ENCODE results near the gene ATG16L2. TPM values are rescaled to one million over a fixed set of nuclear protein-coding genes. Genes with fewer than 3 reads are reported as not detected.
A peak's percentile ranks its signal among the peaks of the same experiment; 100 is the strongest.
"Not testable (repeated sequence)": the region's sequence is repeated elsewhere in the genome, so short reads cannot be mapped to it uniquely, and the experiment has no call there.

ATG16L2 gene
- total RNA-seq, 2 experiments from 2014 or later: 55.3 to 59.4 TPM

DNA sequence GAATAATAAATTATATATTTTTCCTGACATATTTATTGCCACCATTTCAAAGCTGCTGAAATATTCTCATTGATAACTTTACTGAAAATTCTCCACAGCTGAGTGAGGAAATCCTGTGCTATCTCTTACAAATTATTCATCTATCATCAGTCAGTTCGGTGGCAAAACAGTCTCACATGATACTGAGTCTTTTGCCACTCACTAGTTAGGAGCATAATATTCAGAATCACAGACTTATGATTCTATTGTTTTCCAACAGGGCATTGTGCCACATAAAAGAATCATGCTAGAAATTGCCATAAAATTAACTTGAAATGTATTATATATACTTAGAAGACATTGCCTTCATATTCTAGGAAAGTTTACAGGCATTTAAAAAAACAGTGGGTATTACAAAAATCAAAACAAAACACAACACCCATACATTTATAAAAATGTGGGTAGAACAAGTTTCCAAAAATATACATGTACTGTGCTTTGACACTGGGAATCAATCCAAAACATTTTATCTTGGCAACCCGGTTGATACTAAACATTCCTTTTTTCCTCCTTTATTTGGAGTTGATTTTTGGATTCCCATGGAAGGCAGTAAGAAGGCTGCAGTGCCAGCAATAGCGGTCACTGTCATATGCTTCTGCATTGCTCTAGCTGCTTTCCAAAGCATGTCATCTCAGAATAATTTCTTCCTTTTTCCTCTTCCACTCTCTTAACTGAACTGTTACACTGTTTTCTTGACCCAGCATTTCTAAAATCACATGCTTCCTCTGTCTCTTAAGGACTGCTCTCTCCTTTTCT, 42.5 kb downstream of the ATG16L2 start:
- CTCF ChIA-PET: interaction anchor here (0.7 to 1.1 kb wide), 3 partner anchors 9 to 465 kb away, joined by 3 to 5 read pairs (median 4); no protein-coding TSS in a partner anchor
- H3K27ac Mint-ChIP-seq: no peak overlapping the region
- POLR2A ChIA-PET: no interaction called here
- no peaks in the 10 kb centered on the region for H3K9me3 Mint-ChIP-seq (ENCODE audit: low read depth)
- no peaks in the 10 kb centered on the region for H3K27me3 Mint-ChIP-seq
- DNase-seq (no peak), ATAC-seq (no peak)
- H3K36me3 Mint-ChIP-seq (ENCODE audit: low read depth): no peaks in the 10 kb centered on the region
- H3K4me1 Mint-ChIP-seq: no peaks in the 10 kb centered on the region
- no peak overlapping the region for H3K4me3 Mint-ChIP-seq
- intact Hi-C loops (cut with DNase I, micrococcal nuclease): no loop called here

DNA sequence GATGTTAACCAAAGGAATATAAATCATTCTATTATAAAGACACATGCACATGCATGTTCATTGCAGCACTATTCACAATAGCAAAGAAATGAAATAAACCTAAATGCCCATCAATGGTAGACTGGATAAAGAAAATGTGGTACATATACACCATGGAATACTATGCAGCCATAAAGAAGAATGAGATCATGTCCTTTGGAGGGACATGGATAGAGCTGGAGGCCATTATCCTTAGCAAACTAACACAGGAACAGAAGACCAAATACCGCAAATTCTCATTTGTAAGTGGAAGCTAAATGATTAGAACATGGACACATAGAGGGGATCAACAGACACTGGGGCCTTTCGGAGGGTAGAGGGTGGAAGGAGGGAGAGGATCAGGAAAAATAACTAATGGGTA, 44.1 kb downstream of the ATG16L2 start:
- H3K4me3 Mint-ChIP-seq; DNase-seq; intact Hi-C loops (cut with DNase I, micrococcal nuclease); H3K36me3 Mint-ChIP-seq (ENCODE audit: low read depth); H3K9me3 Mint-ChIP-seq (ENCODE audit: low read depth); H3K4me1 Mint-ChIP-seq; H3K27ac Mint-ChIP-seq; ATAC-seq; CTCF ChIA-PET; H3K27me3 Mint-ChIP-seq: not testable (repeated sequence)
- POLR2A ChIA-PET: interaction anchor here (0.5 kb wide), 1 partner anchor 324 kb away, joined by 4 read pairs; no protein-coding TSS in a partner anchor

DNA sequence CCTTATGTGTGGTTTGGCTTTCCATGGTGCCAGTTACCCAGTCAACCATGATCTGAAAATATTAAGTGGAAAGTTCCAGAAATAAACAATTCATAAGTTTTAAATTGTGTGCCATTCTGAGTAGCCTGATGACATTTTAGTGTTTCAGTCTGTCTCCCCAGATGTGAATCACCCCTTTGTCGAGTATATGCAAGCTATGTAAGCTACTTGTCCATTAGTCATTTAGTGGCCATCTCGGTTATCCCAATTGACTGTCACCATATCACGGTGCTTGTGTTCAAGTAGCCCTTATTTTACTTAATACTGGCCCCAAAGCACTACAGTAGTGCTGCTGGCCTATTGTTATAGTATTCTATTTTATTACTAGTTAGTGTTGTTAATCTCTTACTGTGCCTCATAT, 44.9 kb downstream of the ATG16L2 start:
- ChIA-PET CTCF (interaction anchor here (0.9 to 1.2 kb wide), 3 partner anchors 9 to 319 kb away, joined by 3 to 5 read pairs (median 3); no protein-coding TSS in a partner anchor), POLR2A (no interaction called here)
- Mint-ChIP-seq H3K27ac (no peak overlapping the region), H3K9me3 (ENCODE audit: low read depth) (no peaks in the 10 kb centered on the region), H3K27me3 (no peaks in the 10 kb centered on the region), H3K4me1 (no peaks in the 10 kb centered on the region), H3K36me3 (ENCODE audit: low read depth) (no peaks in the 10 kb centered on the region), H3K4me3 (no peak overlapping the region)
- intact Hi-C loops (cut with DNase I, micrococcal nuclease): no loop called here
- no peak for DNase-seq
- ATAC-seq: peak; percentile 53

DNA sequence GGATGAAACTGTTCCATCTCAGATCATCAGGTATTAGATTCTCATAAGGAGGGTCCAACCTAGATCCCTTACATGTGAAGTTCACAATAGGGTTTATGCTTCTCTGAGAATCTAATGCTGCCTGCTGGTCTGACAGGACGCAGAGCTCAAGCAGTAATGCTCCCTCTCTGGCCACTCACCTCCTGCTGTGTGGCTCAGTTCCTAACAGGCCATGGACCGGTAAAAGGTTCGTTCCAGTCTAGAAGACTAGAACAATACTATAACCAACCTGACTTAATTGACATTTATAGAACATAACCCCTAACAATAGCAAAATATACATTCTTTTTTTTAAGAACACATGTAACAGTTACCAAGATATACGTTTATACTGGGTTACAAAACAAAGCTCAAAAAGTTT, 45.8 kb downstream of the ATG16L2 start:
- no peak for ATAC-seq
- intact Hi-C loops (cut with DNase I, micrococcal nuclease): no loop called here
- H3K4me3 Mint-ChIP-seq: no peak overlapping the region

DNA sequence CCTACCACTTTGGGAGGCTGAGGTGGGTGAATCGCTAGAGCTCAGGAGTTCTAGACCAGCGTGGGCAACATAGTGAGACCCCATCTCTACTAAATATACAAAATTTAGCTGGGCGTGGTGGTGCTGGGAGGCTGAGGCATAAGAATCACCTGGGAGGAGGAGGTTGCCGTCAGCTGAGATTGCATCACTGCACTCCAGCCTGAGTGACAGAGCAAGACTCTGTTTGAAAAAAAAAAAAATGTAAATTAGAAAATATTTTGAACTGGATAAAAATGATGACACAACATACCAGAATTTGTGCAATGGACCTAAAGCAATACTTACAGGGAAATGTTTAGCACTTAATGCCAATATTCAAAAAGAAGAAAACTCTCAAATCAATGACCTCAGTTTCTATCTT, 46.4 kb downstream of the ATG16L2 start:
- POLR2A ChIA-PET: no interaction called here
- intact Hi-C loops (cut with DNase I, micrococcal nuclease): no loop called here
- H3K9me3 Mint-ChIP-seq (ENCODE audit: low read depth): no peaks in the 10 kb centered on the region
- H3K36me3 Mint-ChIP-seq (ENCODE audit: low read depth): no peaks in the 10 kb centered on the region
- no peaks in the 10 kb centered on the region for H3K27me3 Mint-ChIP-seq
- no peak for ATAC-seq
- H3K4me1 Mint-ChIP-seq: peaks cover 7% of the 10 kb centered on the region
- H3K27ac Mint-ChIP-seq: no peak overlapping the region
- DNase-seq: no peak
- CTCF ChIA-PET: no interaction called here
- no peak overlapping the region for H3K4me3 Mint-ChIP-seq

More for the DNA sequence above, 45.8 kb downstream of the ATG16L2 start:
- Mint-ChIP-seq H3K36me3 (ENCODE audit: low read depth) (no peaks in the 10 kb centered on the region), H3K27me3 (no peaks in the 10 kb centered on the region), H3K27ac (no peak overlapping the region), H3K4me1 (peaks cover 2% of the 10 kb centered on the region), H3K9me3 (ENCODE audit: low read depth) (no peaks in the 10 kb centered on the region)
- CTCF ChIA-PET: interaction anchor here (0.6 to 1.2 kb wide), 4 partner anchors 10 to 318 kb away, joined by 3 to 5 read pairs (median 3); no protein-coding TSS in a partner anchor
- POLR2A ChIA-PET: no interaction called here
- DNase-seq: no peak

DNA sequence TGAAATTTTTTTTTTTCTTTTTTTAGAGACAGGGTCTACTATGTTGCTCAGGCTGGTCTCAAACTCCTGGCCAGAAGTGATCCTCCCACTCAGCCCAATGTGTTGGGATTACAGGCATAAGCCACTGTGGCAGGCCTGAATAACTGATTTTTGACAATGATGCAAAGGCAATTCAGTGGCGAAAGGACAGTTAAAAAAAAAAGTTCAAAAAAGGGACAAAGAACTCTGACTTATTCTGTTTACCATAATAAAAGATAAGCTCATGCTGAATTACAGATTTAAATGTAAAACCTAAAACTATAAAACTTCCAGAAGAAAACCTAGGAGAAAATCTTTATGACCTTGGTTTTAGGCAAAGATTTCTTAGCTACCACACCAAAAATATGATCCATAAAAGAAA, 48.9 kb downstream of the ATG16L2 start:
- Mint-ChIP-seq H3K4me3 (no peak overlapping the region), H3K4me1 (peaks cover 8% of the 10 kb centered on the region), H3K9me3 (ENCODE audit: low read depth) (no peaks in the 10 kb centered on the region), H3K27me3 (no peaks in the 10 kb centered on the region), H3K27ac (no peak overlapping the region), H3K36me3 (ENCODE audit: low read depth) (no peaks in the 10 kb centered on the region)
- no peak for DNase-seq
- ChIA-PET CTCF (interaction anchor here (0.7 to 1.0 kb wide), 2 partner anchors 138 to 179 kb away, joined by 3 read pairs; no protein-coding TSS in a partner anchor), POLR2A (no interaction called here)
- ATAC-seq: no peak
- intact Hi-C loops (cut with DNase I, micrococcal nuclease): no loop called here

DNA sequence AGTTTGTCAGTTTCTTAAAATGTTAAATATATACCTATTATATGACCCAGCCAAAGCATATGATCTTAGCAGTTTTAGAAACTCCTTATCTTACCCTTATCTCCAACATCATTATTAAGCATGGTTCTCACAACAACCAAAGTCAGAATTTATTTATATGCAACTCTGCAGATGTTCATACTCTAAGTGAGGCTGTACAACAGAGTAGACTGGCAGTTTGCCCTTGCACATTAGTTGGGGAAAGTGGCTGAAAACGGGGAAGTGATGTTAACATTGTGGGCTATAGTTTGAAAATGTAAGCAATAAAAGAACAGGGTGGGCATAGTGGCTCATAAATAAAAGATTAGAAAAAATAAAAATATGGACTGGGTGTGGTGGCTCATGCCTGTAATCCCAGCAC, 49.7 kb downstream of the ATG16L2 start:
- Mint-ChIP-seq H3K27me3 (no peaks in the 10 kb centered on the region), H3K27ac (no peak overlapping the region), H3K9me3 (ENCODE audit: low read depth) (no peaks in the 10 kb centered on the region), H3K36me3 (ENCODE audit: low read depth) (peaks cover 4% of the 10 kb centered on the region), H3K4me3 (no peak overlapping the region), H3K4me1 (peaks cover 8% of the 10 kb centered on the region)
- intact Hi-C loops (cut with DNase I, micrococcal nuclease): no loop called here
- DNase-seq (no peak), ATAC-seq (no peak)
- ChIA-PET POLR2A (no interaction called here), CTCF (interaction anchor here (1.2 kb wide), 1 partner anchor 313 kb away, joined by 5 read pairs; no protein-coding TSS in a partner anchor)

DNA sequence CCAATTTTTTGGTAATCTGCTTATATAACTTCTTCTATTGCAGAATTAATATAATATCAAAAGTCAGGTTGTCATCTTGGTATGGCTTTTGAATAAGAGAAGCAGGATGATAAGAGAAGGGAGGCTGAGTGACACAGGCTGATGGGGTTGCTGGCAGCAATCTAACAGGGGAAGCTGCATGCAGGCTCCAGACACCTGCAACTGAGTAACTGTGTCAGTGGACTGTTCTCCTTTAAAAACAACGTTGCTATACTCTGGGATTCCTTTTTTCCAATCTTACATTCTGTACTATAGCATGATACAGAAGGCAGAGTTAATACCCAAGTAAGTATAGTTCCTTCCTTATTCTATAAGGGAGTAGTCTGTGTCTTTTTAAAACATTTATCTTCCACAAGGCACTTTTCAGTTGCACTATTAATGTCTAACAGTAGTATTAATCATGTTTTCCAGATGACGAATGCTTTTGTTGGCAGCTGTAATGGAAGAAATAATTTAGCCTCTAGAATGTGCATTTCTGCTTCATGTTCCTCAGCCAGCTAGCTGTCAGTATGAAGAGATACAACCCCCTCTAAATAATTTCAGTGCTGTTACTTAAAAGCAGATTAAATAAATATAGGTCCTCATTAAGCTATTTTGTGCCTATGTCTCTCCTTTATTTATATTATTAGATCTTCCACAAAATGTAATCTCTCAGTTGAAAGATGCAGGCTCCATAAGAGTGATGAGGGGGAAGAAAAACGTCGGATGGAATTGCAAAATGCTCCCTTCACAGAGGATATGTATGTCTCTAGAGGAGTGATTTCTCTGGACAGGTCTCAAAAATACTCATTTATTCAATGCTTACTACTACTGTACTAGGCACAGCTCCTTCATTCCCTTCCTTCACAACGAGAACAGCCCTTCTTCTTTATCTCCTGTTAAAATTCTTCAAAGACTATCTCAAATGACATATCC, 50.8 kb downstream of the ATG16L2 start:
- DNase-seq: no peak

DNA sequence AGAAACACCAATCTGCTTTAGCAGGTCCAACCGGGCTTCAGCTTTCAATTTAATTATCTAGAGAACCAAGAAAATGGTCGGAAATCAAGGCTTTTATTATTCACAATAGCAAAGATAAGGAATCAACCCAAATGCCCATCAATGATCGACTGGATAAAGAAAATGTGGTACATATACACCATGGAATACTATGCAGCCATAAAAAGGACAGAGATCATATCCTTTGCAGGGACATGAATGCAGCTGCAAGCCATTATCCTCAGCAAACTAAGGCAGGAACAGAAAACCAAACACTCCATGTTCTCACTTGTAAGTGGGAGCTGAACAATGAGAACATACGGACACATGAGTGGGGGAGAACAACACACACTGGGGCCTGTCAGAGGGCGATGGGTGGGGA, 53.8 kb downstream of the ATG16L2 start:
- POLR2A ChIA-PET: no interaction called here
- no peaks in the 10 kb centered on the region for H3K9me3 Mint-ChIP-seq (ENCODE audit: low read depth)
- no peaks in the 10 kb centered on the region for H3K27me3 Mint-ChIP-seq

More for the DNA sequence above, 50.8 kb downstream of the ATG16L2 start:
- Mint-ChIP-seq H3K9me3 (ENCODE audit: low read depth) (no peaks in the 10 kb centered on the region), H3K27ac (no peak overlapping the region), H3K27me3 (no peaks in the 10 kb centered on the region), H3K4me1 (peaks cover 16% of the 10 kb centered on the region), H3K36me3 (ENCODE audit: low read depth) (peaks cover 4% of the 10 kb centered on the region), H3K4me3 (no peak overlapping the region)
- peak; percentile 26 for ATAC-seq
- CTCF ChIA-PET: interaction anchor here (1.1 to 2.4 kb wide), 4 partner anchors 13 to 313 kb away, joined by 3 to 8 read pairs (median 6); no protein-coding TSS in a partner anchor
- POLR2A ChIA-PET: no interaction called here
- intact Hi-C loops (cut with DNase I, micrococcal nuclease): no loop called here

DNA sequence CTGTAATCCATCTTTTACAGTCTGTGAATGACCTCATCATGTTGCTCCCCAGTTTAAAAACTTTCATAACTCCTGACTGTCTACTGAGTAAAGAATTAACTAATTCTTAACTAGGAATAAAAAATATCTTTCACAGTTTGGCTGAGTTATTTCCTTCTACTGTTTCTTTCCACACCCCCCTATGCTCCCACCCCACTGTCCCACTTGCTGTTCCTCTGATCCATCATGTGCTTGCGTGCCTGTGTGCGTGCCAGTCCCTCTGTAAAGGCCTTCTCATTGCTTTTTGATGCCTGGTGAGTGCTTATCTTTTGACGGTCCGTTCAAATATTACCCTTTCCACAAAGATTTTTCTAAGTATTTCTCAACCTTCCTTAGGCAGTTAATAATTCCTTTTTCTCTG, 55.6 kb downstream of the ATG16L2 start:
- H3K4me1 Mint-ChIP-seq: peaks cover 23% of the 10 kb centered on the region
- no peak overlapping the region for H3K4me3 Mint-ChIP-seq
- intact Hi-C loops (cut with DNase I, micrococcal nuclease): no loop called here
- no peak overlapping the region for H3K27ac Mint-ChIP-seq
- peaks cover 4% of the 10 kb centered on the region for H3K36me3 Mint-ChIP-seq (ENCODE audit: low read depth)
- no peaks in the 10 kb centered on the region for H3K9me3 Mint-ChIP-seq (ENCODE audit: low read depth)
- CTCF ChIA-PET: no interaction called here
- no peaks in the 10 kb centered on the region for H3K27me3 Mint-ChIP-seq
- ATAC-seq (no peak), DNase-seq (no peak)
- POLR2A ChIA-PET: no interaction called here

More for the DNA sequence above, 53.8 kb downstream of the ATG16L2 start:
- DNase-seq (no peak), ATAC-seq (no peak)
- peaks cover 4% of the 10 kb centered on the region for H3K36me3 Mint-ChIP-seq (ENCODE audit: low read depth)
- CTCF ChIA-PET: interaction anchor here (0.6 kb wide), 1 partner anchor 402 kb away, joined by 3 read pairs; no protein-coding TSS in a partner anchor
- intact Hi-C loops (cut with DNase I, micrococcal nuclease): no loop called here
- no peak overlapping the region for H3K27ac Mint-ChIP-seq
- H3K4me3 Mint-ChIP-seq: no peak overlapping the region
- H3K4me1 Mint-ChIP-seq: peaks cover 25% of the 10 kb centered on the region

DNA sequence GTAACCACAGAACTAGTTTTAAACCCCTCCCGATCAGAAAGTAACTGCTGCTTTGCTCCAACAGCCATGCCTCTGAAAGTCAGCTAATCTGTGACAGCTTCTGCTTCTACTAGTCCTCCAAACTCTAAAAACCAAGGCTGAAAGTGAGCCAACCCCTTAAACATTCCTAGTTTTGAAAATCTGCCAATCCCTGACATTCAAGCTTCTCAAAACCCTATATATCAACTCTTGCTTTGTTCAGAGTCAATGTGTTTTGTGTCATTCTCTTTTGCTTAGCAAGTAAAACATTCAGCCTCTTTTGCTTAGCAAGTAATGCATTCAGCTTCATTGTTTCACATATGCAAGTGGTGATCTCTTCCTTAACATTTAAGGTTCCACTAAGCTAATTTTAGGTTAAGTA, 56.9 kb downstream of the ATG16L2 start:
- DNase-seq (no peak), ATAC-seq (no peak)
- ChIA-PET POLR2A (interaction anchor here (0.6 to 0.7 kb wide), 2 partner anchors 24 to 931 kb away, joined by 3 read pairs; no protein-coding TSS in a partner anchor), CTCF (interaction anchor here (0.7 to 0.9 kb wide), 3 partner anchors 19 to 467 kb away, joined by 3 to 4 read pairs (median 3); no protein-coding TSS in a partner anchor)
- Mint-ChIP-seq H3K4me3 (no peak overlapping the region), H3K27ac (no peak overlapping the region), H3K36me3 (ENCODE audit: low read depth) (peaks cover 4% of the 10 kb centered on the region), H3K9me3 (ENCODE audit: low read depth) (no peaks in the 10 kb centered on the region), H3K4me1 (peaks cover 17% of the 10 kb centered on the region), H3K27me3 (no peaks in the 10 kb centered on the region)
- intact Hi-C loops (cut with DNase I, micrococcal nuclease): no loop called here
